Measurements from ENCODE around the gene FFAR4. TPM values are rescaled to one million over a fixed set of nuclear protein-coding genes. Genes with fewer than 3 reads are reported as not detected.

The FFAR4 gene
- total and polyA plus RNA-seq, 4 donors: 0.14 to 0.28 (median 0.19) TPM

DNA sequence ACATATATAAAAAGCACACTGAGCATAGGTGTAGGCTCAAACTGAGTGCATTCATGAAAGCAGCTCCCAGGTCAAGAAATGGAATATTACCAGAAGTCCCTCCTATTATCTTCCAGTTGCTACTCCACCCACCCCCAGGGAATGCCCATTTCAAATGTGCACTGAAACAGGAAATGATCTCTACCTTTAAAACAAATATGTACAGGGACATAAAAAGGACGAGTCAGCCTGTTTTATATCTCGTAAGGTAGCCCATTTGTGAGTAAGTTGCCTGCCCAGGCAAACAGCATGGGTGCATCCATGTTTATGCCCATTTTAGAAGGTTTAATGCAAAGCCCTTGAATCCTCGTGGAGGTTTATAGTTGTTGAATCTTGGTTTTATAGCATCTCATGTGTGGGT, 10.4 kb downstream of the FFAR4 start (continued):
- no peak for TF ChIP-seq RXRA (IDR thresholded peaks at IDR 0.05)
- no peak for TF ChIP-seq NR2F2 (IDR thresholded peaks at IDR 0.05)
- no peak for TF ChIP-seq RAD21 (IDR thresholded peaks at IDR 0.05)
- TF ChIP-seq ZBTB33 (IDR thresholded peaks at IDR 0.05): no peak
- no peak for TF ChIP-seq FOXA1 (IDR thresholded peaks at IDR 0.05)
- no peak for TF ChIP-seq TAF1 (conservative IDR thresholded peaks at IDR 0.05)

DNA sequence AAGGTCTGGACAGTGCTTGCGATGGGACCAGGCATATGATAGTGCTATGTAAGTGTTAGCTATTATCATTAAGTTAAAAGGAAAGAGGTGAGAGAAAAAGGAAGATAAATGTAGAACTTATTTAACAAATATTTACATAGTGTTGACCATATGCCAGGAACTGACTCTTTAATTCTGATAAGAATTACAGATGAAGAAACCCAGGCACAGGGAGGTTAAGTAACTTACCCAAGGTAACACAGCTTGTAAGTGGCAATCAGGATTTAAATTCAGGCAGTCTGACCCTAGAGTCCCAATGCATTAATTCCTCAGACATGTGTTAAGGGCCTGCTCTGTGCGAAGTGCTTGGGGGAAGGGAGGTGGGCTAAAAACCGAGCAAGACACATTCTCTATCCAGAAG, 11.1 kb downstream of the FFAR4 start:
- no peak for TF ChIP-seq MAX (IDR thresholded peaks at IDR 0.05)
- no peak for TF ChIP-seq YY1 (IDR thresholded peaks at IDR 0.05)
- no peak for TF ChIP-seq HNF4G (IDR thresholded peaks at IDR 0.05)
- no peak for TF ChIP-seq FOXA1 (IDR thresholded peaks at IDR 0.05)
- no peak for TF ChIP-seq JUND (IDR thresholded peaks at IDR 0.05)
- TF ChIP-seq, protein P1, sequence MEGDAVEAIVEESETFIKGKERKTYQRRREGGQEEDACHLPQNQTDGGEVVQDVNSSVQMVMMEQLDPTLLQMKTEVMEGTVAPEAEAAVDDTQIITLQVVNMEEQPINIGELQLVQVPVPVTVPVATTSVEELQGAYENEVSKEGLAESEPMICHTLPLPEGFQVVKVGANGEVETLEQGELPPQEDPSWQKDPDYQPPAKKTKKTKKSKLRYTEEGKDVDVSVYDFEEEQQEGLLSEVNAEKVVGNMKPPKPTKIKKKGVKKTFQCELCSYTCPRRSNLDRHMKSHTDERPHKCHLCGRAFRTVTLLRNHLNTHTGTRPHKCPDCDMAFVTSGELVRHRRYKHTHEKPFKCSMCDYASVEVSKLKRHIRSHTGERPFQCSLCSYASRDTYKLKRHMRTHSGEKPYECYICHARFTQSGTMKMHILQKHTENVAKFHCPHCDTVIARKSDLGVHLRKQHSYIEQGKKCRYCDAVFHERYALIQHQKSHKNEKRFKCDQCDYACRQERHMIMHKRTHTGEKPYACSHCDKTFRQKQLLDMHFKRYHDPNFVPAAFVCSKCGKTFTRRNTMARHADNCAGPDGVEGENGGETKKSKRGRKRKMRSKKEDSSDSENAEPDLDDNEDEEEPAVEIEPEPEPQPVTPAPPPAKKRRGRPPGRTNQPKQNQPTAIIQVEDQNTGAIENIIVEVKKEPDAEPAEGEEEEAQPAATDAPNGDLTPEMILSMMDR (IDR thresholded peaks at IDR 0.05; ENCODE audit: low read depth, low read length, missing input control): no peak
- TF ChIP-seq SP1 (IDR thresholded peaks at IDR 0.05): no peak
- TF ChIP-seq, protein P2, sequence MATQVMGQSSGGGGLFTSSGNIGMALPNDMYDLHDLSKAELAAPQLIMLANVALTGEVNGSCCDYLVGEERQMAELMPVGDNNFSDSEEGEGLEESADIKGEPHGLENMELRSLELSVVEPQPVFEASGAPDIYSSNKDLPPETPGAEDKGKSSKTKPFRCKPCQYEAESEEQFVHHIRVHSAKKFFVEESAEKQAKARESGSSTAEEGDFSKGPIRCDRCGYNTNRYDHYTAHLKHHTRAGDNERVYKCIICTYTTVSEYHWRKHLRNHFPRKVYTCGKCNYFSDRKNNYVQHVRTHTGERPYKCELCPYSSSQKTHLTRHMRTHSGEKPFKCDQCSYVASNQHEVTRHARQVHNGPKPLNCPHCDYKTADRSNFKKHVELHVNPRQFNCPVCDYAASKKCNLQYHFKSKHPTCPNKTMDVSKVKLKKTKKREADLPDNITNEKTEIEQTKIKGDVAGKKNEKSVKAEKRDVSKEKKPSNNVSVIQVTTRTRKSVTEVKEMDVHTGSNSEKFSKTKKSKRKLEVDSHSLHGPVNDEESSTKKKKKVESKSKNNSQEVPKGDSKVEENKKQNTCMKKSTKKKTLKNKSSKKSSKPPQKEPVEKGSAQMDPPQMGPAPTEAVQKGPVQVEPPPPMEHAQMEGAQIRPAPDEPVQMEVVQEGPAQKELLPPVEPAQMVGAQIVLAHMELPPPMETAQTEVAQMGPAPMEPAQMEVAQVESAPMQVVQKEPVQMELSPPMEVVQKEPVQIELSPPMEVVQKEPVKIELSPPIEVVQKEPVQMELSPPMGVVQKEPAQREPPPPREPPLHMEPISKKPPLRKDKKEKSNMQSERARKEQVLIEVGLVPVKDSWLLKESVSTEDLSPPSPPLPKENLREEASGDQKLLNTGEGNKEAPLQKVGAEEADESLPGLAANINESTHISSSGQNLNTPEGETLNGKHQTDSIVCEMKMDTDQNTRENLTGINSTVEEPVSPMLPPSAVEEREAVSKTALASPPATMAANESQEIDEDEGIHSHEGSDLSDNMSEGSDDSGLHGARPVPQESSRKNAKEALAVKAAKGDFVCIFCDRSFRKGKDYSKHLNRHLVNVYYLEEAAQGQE (IDR thresholded peaks at IDR 0.05): no peak
- TF ChIP-seq RXRA (IDR thresholded peaks at IDR 0.05): no peak
- no peak for TF ChIP-seq GABPA (IDR thresholded peaks at IDR 0.05 in 1 of 2, conservative IDR thresholded peaks at IDR 0.05 in 1 of 2)
- TF ChIP-seq EGR1 (IDR thresholded peaks at IDR 0.05; ENCODE audit: low read depth in 2 of 2): no peak
- no peak for TF ChIP-seq HNF4A (conservative IDR thresholded peaks at IDR 0.05)
- TF ChIP-seq RAD21 (IDR thresholded peaks at IDR 0.05): no peak
- no peak for TF ChIP-seq FOXA2 (IDR thresholded peaks at IDR 0.05)
- TF ChIP-seq ZBTB33 (IDR thresholded peaks at IDR 0.05): no peak
- Histone ChIP-seq H3K9me3 (ENCODE audit: control insufficient read depth in 4 of 4, low read length in 3 of 4) (no peaks in the 10 kb centered on the region), H3K27ac (ENCODE audit: low read depth in 1 of 2, low read length in 2 of 2) (no peak overlapping the region), H3K27me3 (ENCODE audit: control insufficient read depth in 4 of 4, insufficient read depth in 4 of 4, low read length in 3 of 4) (no peaks in the 10 kb centered on the region), H3K36me3 (ENCODE audit: control insufficient read depth in 4 of 4, insufficient read depth in 3 of 4, low read depth in 1 of 4, low read length in 3 of 4) (no peaks in the 10 kb centered on the region), H3K4me3 (ENCODE audit: low read depth in 1 of 3, low read length in 3 of 3) (no peak overlapping the region), H3K4me1 (ENCODE audit: control insufficient read depth in 4 of 4, insufficient read depth in 4 of 4, low read length in 3 of 4) (no peaks in the 10 kb centered on the region), H3K9ac (ENCODE audit: low read depth in 1 of 2, low read length in 2 of 2) (no peak overlapping the region)
- 92% methylated on average over 3 of the region's 3 CpGs for WGBS
- DNase-seq (ENCODE audit: low spot score): no peak

All from liver (tissue), 9 donors.